HCT116 (cell line): ENCODE data around the gene ATP12A. TPM values are rescaled to one million over a fixed set of nuclear protein-coding genes. Genes with fewer than 3 reads are reported as not detected.

Source experiments
- ATAC-seq: fragments of 200-7000 bp; cut with Tn5 transposase; 2 replicates; pipeline ENCODE4 v1.9.1; 2020; ENCODE audit warnings: mild to moderate bottlenecking, moderate library complexity
- BruUV-seq: library from RNA; stranded (reverse); fragments of 400-500 nt; replicated peaks from 2 replicates; lab custom pipeline; 2021; lab: Mats Ljungman, UMichigan
- CTCF ChIA-PET: fragments of 300-600 bp; sonication (Branson Sonifier 250); formaldehyde crosslinking; loops from one replicate; lab custom pipeline; 2021; ENCODE audit warnings: antibody characterized with exemption; lab: Charles Lee
- POLR2A ChIA-PET: fragments of 300-600, 350-600 bp; sonication (Branson Sonifier 250); formaldehyde crosslinking; loops from one replicate; lab custom pipeline; 2021; ENCODE audit warnings: antibody characterized with exemption; lab: Charles Lee
- RAD21 ChIA-PET, 2 experiments: fragments of 300-600 bp; sonication (Branson Sonifier 250); formaldehyde crosslinking; loops; one replicate each; lab custom pipeline; 2023; ENCODE audit warnings: low total read pairs in 2 of 2; ENCODE audit not compliant: uncharacterized antibody in 2 of 2, unreplicated experiment in 2 of 2, low non-redundant PET in 1 of 2; lab: Charles Lee
- DNase-seq: peaks from one replicate; pipeline ENCODE4 v3.0.0-alpha.2; 2010; ENCODE audit warnings: low read depth, low spot score
- H2AFZ ChIP-seq: fragments of 200-600 bp; shearing (Covaris generic), sonication (generic); 2 replicates; pipeline ENCODE4 v1.6.1; 2017; ENCODE audit warnings: low read depth, mixed run types, mixed read lengths, antibody characterized with exemption, low read length; ENCODE audit not compliant: poor library complexity, severe bottlenecking
- H3K27ac ChIP-seq: 2 replicates; pipeline ENCODE4 v1.5.1; 2012; ENCODE audit warnings: low read depth, low read length
- H3K27me3 ChIP-seq: fragments of 200-600 bp; sonication (generic); 2 replicates; pipeline ENCODE4 v1.6.1; 2016; ENCODE audit warnings: mixed run types, low read length, mixed read lengths; ENCODE audit not compliant: insufficient read depth
- H3K36me3 ChIP-seq, 2 experiments: fragments of 200-500 bp in 1 of 2; fragments of 200-600 bp in 1 of 2; sonication (Bioruptor generic) in 1 of 2; sonication (generic) in 1 of 2; 2 replicates each; pipeline versions ENCODE4 v1.5.1 to v1.6.1; 2014 to 2016; ENCODE audit warnings: low read length in 2 of 2, inconsistent platforms in 1 of 2, mixed read lengths in 1 of 2, mixed run types in 1 of 2; ENCODE audit not compliant: insufficient read depth in 2 of 2, control insufficient read depth in 1 of 2
- H3K4me1 ChIP-seq, 2 experiments: fragments of 200-600 bp in 1 of 2; sonication (generic) in 1 of 2; 2 replicates each; pipeline versions ENCODE4 v1.5.1 to v1.6.1; 2012 to 2017; ENCODE audit warnings: low read length in 2 of 2, inconsistent platforms in 1 of 2, mild to moderate bottlenecking in 1 of 2, mixed read lengths in 1 of 2, mixed run types in 1 of 2, moderate library complexity in 1 of 2; ENCODE audit not compliant: insufficient read depth in 2 of 2, control insufficient read depth in 1 of 2
- H3K4me2 ChIP-seq: fragments of 200-600 bp; sonication (generic); 2 replicates; pipeline ENCODE4 v1.6.1; 2017; ENCODE audit warnings: mixed run types, low read length, mixed read lengths
- H3K4me3 ChIP-seq, 2 experiments: fragments of 200-600 bp in 1 of 2; sonication (generic) in 1 of 2; replicated peaks in 1 of 2; 2 replicates each; pipeline ENCODE4 v1.5.1; 2011 to 2016; ENCODE audit warnings: low read length in 2 of 2, control low read depth in 1 of 2, low read depth in 1 of 2, mild to moderate bottlenecking in 1 of 2, mixed read lengths in 1 of 2, mixed run types in 1 of 2
- H3K79me2 ChIP-seq: fragments of 200-600 bp; sonication (generic); 2 replicates; pipeline ENCODE4 v1.6.1; 2017; ENCODE audit warnings: mild to moderate bottlenecking, mixed run types, low read length, moderate library complexity, mixed read lengths; ENCODE audit not compliant: insufficient read depth
- H3K9ac ChIP-seq: fragments of 200-600 bp; sonication (generic); 2 replicates; pipeline ENCODE4 v1.6.1; 2016; ENCODE audit warnings: low read length, mixed read lengths
- H3K9me2 ChIP-seq: fragments of 200-600 bp; sonication (generic), shearing (Covaris generic); 2 replicates; pipeline ENCODE4 v1.6.1; 2017; ENCODE audit warnings: mixed run types, mild to moderate bottlenecking, moderate library complexity; ENCODE audit not compliant: insufficient read depth
- H3K9me3 ChIP-seq, 2 experiments: fragments of 200-500 bp in 1 of 2; fragments of 200-600 bp in 1 of 2; sonication (Bioruptor generic) in 1 of 2; sonication (generic) in 1 of 2; 2 replicates each; pipeline ENCODE4 v1.6.1; 2014 to 2017; ENCODE audit warnings: low read length in 2 of 2, mixed read lengths in 2 of 2, inconsistent platforms in 1 of 2, low read depth in 1 of 2, mild to moderate bottlenecking in 1 of 2, mixed run types in 1 of 2, moderate library complexity in 1 of 2; ENCODE audit not compliant: control insufficient read depth in 1 of 2, insufficient read depth in 1 of 2
- H4K20me1 ChIP-seq: fragments of 200-600 bp; sonication (generic), shearing (Covaris generic); 2 replicates; pipeline ENCODE4 v1.6.1; 2017; ENCODE audit warnings: mixed run types, mild to moderate bottlenecking, moderate library complexity; ENCODE audit not compliant: insufficient read depth
- ATF3 ChIP-seq: IDR thresholded peaks from 2 replicates; pipeline ENCODE4 v1.6.1; 2012
- CEBPB ChIP-seq: IDR thresholded peaks from 2 replicates; pipeline ENCODE4 v1.6.1; 2012; ENCODE audit warnings: low read depth
- CTCF ChIP-seq, 3 experiments: fragments of 200-600 bp in 1 of 3; sonication (generic) in 1 of 3; IDR thresholded peaks in 2 of 3; conservative IDR thresholded peaks in 1 of 3; 2 replicates each; pipeline ENCODE4 v1.5.1; 2012 to 2017; ENCODE audit warnings: low read depth in 2 of 3, low read length in 2 of 3, antibody characterized with exemption in 1 of 3, borderline replicate concordance in 1 of 3, control low read depth in 1 of 3, mild to moderate bottlenecking in 1 of 3, mixed read lengths in 1 of 3, mixed run types in 1 of 3, moderate library complexity in 1 of 3; ENCODE audit not compliant: insufficient read depth in 1 of 3
- EZH2phosphoT487 ChIP-seq: fragments of 200-600 bp; IDR thresholded peaks from 2 replicates; pipeline ENCODE4 v1.6.1; 2018; ENCODE audit warnings: antibody characterized with exemption, borderline replicate concordance
- FOSL1 ChIP-seq: IDR thresholded peaks from 2 replicates; pipeline ENCODE4 v1.6.1; 2012; ENCODE audit warnings: low read depth
- JUND ChIP-seq: IDR thresholded peaks from 2 replicates; pipeline ENCODE4 v1.6.1; 2012
- MAX ChIP-seq: IDR thresholded peaks from 2 replicates; pipeline ENCODE4 v1.6.1; 2012
- POLR2A ChIP-seq: IDR thresholded peaks from 2 replicates; pipeline ENCODE4 v1.7.0; 2011; ENCODE audit warnings: borderline replicate concordance; ENCODE audit not compliant: insufficient read depth, insufficient read length; ENCODE audit errors: extremely low read depth
- POLR2AphosphoS5 ChIP-seq: IDR thresholded peaks from 2 replicates; pipeline ENCODE4 v1.6.1; 2011; ENCODE audit warnings: mild to moderate bottlenecking, low read depth, low read length, moderate library complexity
- RAD21 ChIP-seq: IDR thresholded peaks from 2 replicates; pipeline ENCODE4 v1.6.1; 2012; ENCODE audit warnings: low read depth, mild to moderate bottlenecking
- REST ChIP-seq: IDR thresholded peaks from 2 replicates; pipeline ENCODE4 v1.6.1; 2012; ENCODE audit warnings: low read depth
- SP1 ChIP-seq: IDR thresholded peaks from 2 replicates; pipeline ENCODE4 v1.6.1; 2012; ENCODE audit warnings: low read depth
- YY1 ChIP-seq: IDR thresholded peaks from 2 replicates; pipeline ENCODE4 v1.6.1; 2011; ENCODE audit warnings: low read length, low read depth, moderate library complexity, mild to moderate bottlenecking; ENCODE audit not compliant: insufficient replicate concordance; ENCODE audit errors: extremely low read depth
- ZFX ChIP-seq: fragments of 450-650 bp; IDR thresholded peaks from 2 replicates; pipeline ENCODE4 v1.6.1; 2017
- intact Hi-C: fragments of 100-400 bp; cut with micrococcal nuclease; formaldehyde crosslinking; loops from 2 replicates; pipeline ENCODE4 v1.10.0; 2022
- total RNA-seq: library from RNA; stranded (reverse); gene quantifications from one replicate; pipeline ENCODE4 v1.2.1, GENCODE V29; 2021; ENCODE audit not compliant: unreplicated experiment

ATP12A gene
- total RNA-seq, 1 experiment from 2014 or later = 0.30 TPM

GRCh38 chr13:24685314-24685713, 5.1 kb downstream of the ATP12A start (continued):
- no peak for TF ChIP-seq YY1
- TF ChIP-seq RAD21 = no peak
- no peak for TF ChIP-seq CTCF (IDR thresholded peaks at IDR 0.05 in 2 of 3, conservative IDR thresholded peaks at IDR 0.05 in 1 of 3; ENCODE audit: borderline replicate concordance in 1 of 3, insufficient read depth in 1 of 3, low read depth in 2 of 3, low read length in 2 of 3)

GRCh38 chr13:24687611-24688010, 7.4 kb downstream of the ATP12A start:
- no TSS peak for BruUV-seq
- DNase-seq = no peak
- Histone ChIP-seq H4K20me1 (no peaks in the 10 kb centered on the region), H3K36me3 (no peaks in the 10 kb centered on the region), H3K9me2 (no peaks in the 10 kb centered on the region), H3K9me3 (no peaks in the 10 kb centered on the region), H3K4me2 (no peak overlapping the region), H3K79me2 (no peaks in the 10 kb centered on the region), H3K9ac (no peak overlapping the region), H3K4me3 (no peak overlapping the region), H3K27ac (no peak overlapping the region), H3K4me1 (peaks cover 9 to 15% of the 10 kb centered on the region in 2 experiments), H3K27me3 (no peaks in the 10 kb centered on the region; the same call in 1 of the 2 replicates), H2AFZ (no peak overlapping the region)
- ChIA-PET CTCF (no interaction called here), RAD21 (no interaction called here), POLR2A (no interaction called here)
- intact Hi-C loops = no loop called here
- no peak for ATAC-seq
- TF ChIP-seq ATF3 (no peak), JUND (no peak), EZH2phosphoT487 (no peak), POLR2AphosphoS5 (no peak), RAD21 (no peak), ZFX (no peak), SP1 (no peak), FOSL1 (no peak), POLR2A (no peak), CEBPB (no peak), MAX (no peak), REST (no peak), CTCF (IDR thresholded peaks at IDR 0.05 in 2 of 3, conservative IDR thresholded peaks at IDR 0.05 in 1 of 3; ENCODE audit: borderline replicate concordance in 1 of 3, insufficient read depth in 1 of 3, low read depth in 2 of 3, low read length in 2 of 3) (no peak)
